ENCODE results near the gene MIF4GD. TPM values are rescaled to one million over a fixed set of nuclear protein-coding genes. Genes with fewer than 3 reads are reported as not detected.

Gene MIF4GD
- total RNA-seq, 4 donors from 2014 or later = 24.2 to 44.1 (median 30.6) TPM

- WGBS = 61% methylated on average over 2 of the region's 2 CpGs
Observed at GRCh38 chr17:75228305-75228704, 42.7 kb downstream of the MIF4GD start.

GRCh38 chr17:75227729-75228128 lies 43.3 kb downstream of the MIF4GD start:
- H3K27me3 ChIP-seq = no peaks in the 10 kb centered on the region
- DNase-seq (ENCODE audit: low spot score in 2 of 2) = no peak
- H3K27ac ChIP-seq = no peak overlapping the region
- no peaks in the 10 kb centered on the region for H3K9me3 ChIP-seq
- H3K4me3 ChIP-seq = no peak overlapping the region
- WGBS = 83% methylated on average over 5 of the region's 5 CpGs
- H3K36me3 ChIP-seq = peaks cover 79% of the 10 kb centered on the region
- H3K4me1 ChIP-seq = no peaks in the 10 kb centered on the region
- no peak for TF ChIP-seq EP300 (IDR thresholded peaks at IDR 0.05)
- TF ChIP-seq CTCF (IDR thresholded peaks at IDR 0.05) = no peak
- no peak for TF ChIP-seq POLR2A (IDR thresholded peaks at IDR 0.05)
- no peak for TF ChIP-seq POLR2AphosphoS5 (IDR thresholded peaks at IDR 0.05)

More at GRCh38 chr17:75228305-75228704, 42.7 kb downstream of the MIF4GD start:
- Histone ChIP-seq H3K4me3 (no peak overlapping the region), H3K27me3 (no peaks in the 10 kb centered on the region), H3K36me3 (peaks cover 79% of the 10 kb centered on the region), H3K27ac (peak overlapping the region; percentile 22), H3K9me3 (no peaks in the 10 kb centered on the region), H3K4me1 (no peaks in the 10 kb centered on the region)
- DNase-seq (ENCODE audit: low spot score in 2 of 2) = no peak
- no peak for TF ChIP-seq POLR2A (IDR thresholded peaks at IDR 0.05)
- no peak for TF ChIP-seq CTCF (IDR thresholded peaks at IDR 0.05)
- TF ChIP-seq EP300 (IDR thresholded peaks at IDR 0.05) = no peak
- no peak for TF ChIP-seq POLR2AphosphoS5 (IDR thresholded peaks at IDR 0.05)

GRCh38 chr17:75225016-75225415 lies 46.0 kb downstream of the MIF4GD start:
- TF ChIP-seq POLR2AphosphoS5 (IDR thresholded peaks at IDR 0.05) = no peak
- no peak for TF ChIP-seq CTCF (IDR thresholded peaks at IDR 0.05)
- no peak for TF ChIP-seq POLR2A (IDR thresholded peaks at IDR 0.05)
- no peak for TF ChIP-seq EP300 (IDR thresholded peaks at IDR 0.05)
- DNase-seq (ENCODE audit: low spot score in 2 of 2) = no peak
- Histone ChIP-seq H3K9me3 (no peaks in the 10 kb centered on the region), H3K4me3 (no peak overlapping the region), H3K4me1 (no peaks in the 10 kb centered on the region), H3K27ac (no peak overlapping the region), H3K36me3 (peaks cover 70% of the 10 kb centered on the region), H3K27me3 (no peaks in the 10 kb centered on the region)
- WGBS = 83% methylated on average over 14 of the region's 14 CpGs

GRCh38 chr17:75219815-75220214 lies 51.2 kb downstream of the MIF4GD start:
- Histone ChIP-seq H3K4me1 (no peaks in the 10 kb centered on the region), H3K9me3 (no peaks in the 10 kb centered on the region), H3K27ac (no peak overlapping the region), H3K36me3 (peaks cover 81% of the 10 kb centered on the region), H3K4me3 (no peak overlapping the region), H3K27me3 (no peaks in the 10 kb centered on the region)
- DNase-seq (ENCODE audit: low spot score in 2 of 2) = no peak
- no peak for TF ChIP-seq POLR2AphosphoS5 (IDR thresholded peaks at IDR 0.05)
- TF ChIP-seq CTCF (IDR thresholded peaks at IDR 0.05) = no peak
- TF ChIP-seq EP300 (IDR thresholded peaks at IDR 0.05) = no peak
- 92% methylated on average over 3 of the region's 3 CpGs for WGBS

- Histone ChIP-seq H3K27ac (no peak overlapping the region), H3K36me3 (peaks cover 87% of the 10 kb centered on the region), H3K9me3 (no peaks in the 10 kb centered on the region), H3K4me3 (no peak overlapping the region), H3K4me1 (no peaks in the 10 kb centered on the region), H3K27me3 (no peaks in the 10 kb centered on the region)
- WGBS = 74% methylated on average over 3 of the region's 6 CpGs
- TF ChIP-seq EP300 (IDR thresholded peaks at IDR 0.05) (no peak), CTCF (IDR thresholded peaks at IDR 0.05) (no peak), POLR2AphosphoS5 (IDR thresholded peaks at IDR 0.05) (no peak), POLR2A (IDR thresholded peaks at IDR 0.05) (no peak)
- DNase-seq (ENCODE audit: low spot score in 2 of 2) = no peak
Observed at GRCh38 chr17:75218131-75218530, 52.9 kb downstream of the MIF4GD start.

Other genes with a start within 250 kb of the MIF4GD start
- gene ATP5PD, start 224.3 kb downstream of the MIF4GD start, total RNA-seq = 100 to 1,000 TPM; 167 to 312 (median 272) TPM
- gene KCTD2, start 224.0 kb downstream of the MIF4GD start, total RNA-seq = 10 to 100 TPM; 25.3 to 37.7 (median 31.3) TPM
- 10 to 100 TPM; 59.1 to 93.3 (median 61.4) TPM for gene SLC16A5, start 183.3 kb downstream of the MIF4GD start, total RNA-seq
- 10 to 100 TPM in 2 of 4 donors, 1 to 10 TPM in 2; 7.5 to 15.5 (median 10.5) TPM for gene ARMC7, start 161.3 kb downstream of the MIF4GD start, total RNA-seq
- gene NT5C, start 139.5 kb downstream of the MIF4GD start, total RNA-seq = 10 to 100 TPM; 58.6 to 86.7 (median 69.6) TPM
- gene JPT1, start 116.7 kb downstream of the MIF4GD start, total RNA-seq = 10 to 100 TPM; 37.9 to 55.9 (median 50.4) TPM
- 10 to 100 TPM; 52.0 to 73.9 (median 70.8) TPM for gene SUMO2, start 88.3 kb downstream of the MIF4GD start, total RNA-seq
- gene NUP85, start 65.6 kb downstream of the MIF4GD start, total RNA-seq = 10 to 100 TPM; 27.3 to 71.7 (median 33.0) TPM
- gene GGA3, start 9.6 kb downstream of the MIF4GD start, total RNA-seq = 10 to 100 TPM; 27.0 to 68.8 (median 35.3) TPM
- 10 to 100 TPM; 19.2 to 36.4 (median 29.0) TPM for gene MRPS7, start 9.4 kb downstream of the MIF4GD start, total RNA-seq
- gene SLC25A19, start 18.2 kb upstream of the MIF4GD start, total RNA-seq = 10 to 100 TPM in 2 of 4 donors, 1 to 10 TPM in 2; 6.1 to 14.4 (median 10.1) TPM
- gene GRB2, start 134.4 kb upstream of the MIF4GD start, total RNA-seq = 10 to 100 TPM; 44.9 to 62.6 (median 58.7) TPM
- gene TMEM94, start 185.4 kb upstream of the MIF4GD start, total RNA-seq = 100 to 1,000 TPM in 1 of 4 donors, 10 to 100 TPM in 3; 50.0 to 147 (median 81.7) TPM
- gene CASKIN2, start 244.3 kb upstream of the MIF4GD start, total RNA-seq = 10 to 100 TPM; 18.7 to 25.1 (median 22.1) TPM
- gene TSEN54, start 245.3 kb upstream of the MIF4GD start, total RNA-seq = 10 to 100 TPM; 53.9 to 73.5 (median 62.9) TPM